B cell (primary cell): ENCODE results near the gene MAPK9. TPM values are rescaled to one million over a fixed set of nuclear protein-coding genes. Genes with fewer than 3 reads are reported as not detected.

Source experiments
- ATAC-seq: fragments of 200-7000 bp; cut with Tn5 transposase; one replicate; pipeline ENCODE4 v1.10.0; 2021; ENCODE audit warnings: low read depth, mild to moderate bottlenecking, moderate number of reproducible peaks, moderate library complexity
- CTCF ChIA-PET: fragments of 350-600 bp; sonication (Branson Sonifier 250); formaldehyde crosslinking; loops from one replicate; lab custom pipeline; 2021; ENCODE audit warnings: antibody characterized with exemption, inconsistent platforms; lab: Charles Lee
- POLR2A ChIA-PET: fragments of 350-600 bp; sonication (Branson Sonifier 250); formaldehyde crosslinking; loops from one replicate; lab custom pipeline; 2021; ENCODE audit warnings: antibody characterized with exemption; lab: Charles Lee
- DNase-seq: peaks from one replicate; pipeline ENCODE4 v3.0.0; 2013
- H2AFZ ChIP-seq: 2 replicates; pipeline ENCODE4 v1.6.1; 2012; ENCODE audit warnings: mild to moderate bottlenecking, low read depth, low read length; ENCODE audit not compliant: insufficient read depth, poor library complexity, severe bottlenecking
- H3K27ac ChIP-seq, 2 donors: 1 replicate in 1 of 2; 2 replicates in 1 of 2; pipeline ENCODE4 v1.5.1; 2012 to 2013; ENCODE audit warnings: low read length in 2 of 2, mild to moderate bottlenecking in 2 of 2, moderate library complexity in 1 of 2
- H3K27me3 ChIP-seq, 4 experiments: fragments of 200-600 bp in 1 of 4; sonication (generic) in 1 of 4; replicated peaks in 1 of 4; 1 replicate in 2 of 4; 2 replicates in 2 of 4; pipeline versions ENCODE4 v1.6.1 to v1.7.0; 2013 to 2016; ENCODE audit warnings: low read length in 3 of 4, mild to moderate bottlenecking in 2 of 4, mixed read lengths in 1 of 4, moderate library complexity in 1 of 4; ENCODE audit not compliant: insufficient read depth in 4 of 4, control insufficient read depth in 3 of 4; ENCODE audit errors: control extremely low read depth in 1 of 4
- H3K36me3 ChIP-seq, 2 experiments: replicated peaks in 1 of 2; 1 replicate in 1 of 2; 2 replicates in 1 of 2; pipeline versions ENCODE4 v1.6.1 to v1.7.1; 2013; ENCODE audit warnings: low read length in 1 of 2; ENCODE audit not compliant: insufficient read depth in 2 of 2, control insufficient read depth in 1 of 2; ENCODE audit errors: control extremely low read depth in 1 of 2, extremely low read depth in 1 of 2
- H3K4me1 ChIP-seq, 2 donors: fragments of 200-600 bp in 1 of 2; sonication (generic) in 1 of 2; 1 replicate in 1 of 2; 2 replicates in 1 of 2; pipeline versions ENCODE4 v1.5.1 to v1.6.1; 2013 to 2017; ENCODE audit warnings: low read length in 2 of 2; ENCODE audit not compliant: control insufficient read depth in 2 of 2, insufficient read depth in 2 of 2
- H3K4me2 ChIP-seq: replicated peaks from 2 replicates; pipeline ENCODE3; 2012; ENCODE audit warnings: mild to moderate bottlenecking, low read depth, low read length; ENCODE audit not compliant: poor library complexity, severe bottlenecking
- H3K4me3 ChIP-seq, 5 experiments: fragments of 200-600 bp in 1 of 5; sonication (generic) in 1 of 5; 1 replicate in 3 of 5; 2 replicates in 2 of 5; pipeline versions ENCODE4 v1.5.1 to v1.7.0; 2011 to 2016; ENCODE audit warnings: low read length in 4 of 5, mild to moderate bottlenecking in 4 of 5, low read depth in 2 of 5, control low read depth in 1 of 5, moderate library complexity in 1 of 5; ENCODE audit not compliant: insufficient read depth in 1 of 5; ENCODE audit errors: control extremely low read depth in 1 of 5, extremely low read depth in 1 of 5
- H3K79me2 ChIP-seq: fragments of 200-600 bp; sonication (generic); one replicate; pipeline ENCODE4 v1.6.0; 2016; ENCODE audit warnings: low read length; ENCODE audit not compliant: control insufficient read depth, insufficient read depth
- H3K9ac ChIP-seq: fragments of 200-600 bp; sonication (generic); 2 replicates; pipeline ENCODE4 v1.6.1; 2017; ENCODE audit warnings: mild to moderate bottlenecking, low read length, moderate library complexity
- H3K9me3 ChIP-seq, 3 donors: one replicate each; pipeline versions ENCODE4 v1.6.1 to v1.7.1; 2013; ENCODE audit warnings: low read length in 2 of 3; ENCODE audit not compliant: control insufficient read depth in 2 of 3, insufficient read depth in 1 of 3; ENCODE audit errors: control extremely low read depth in 1 of 3
- H4K20me1 ChIP-seq: 2 replicates; pipeline ENCODE4 v1.6.0; 2012; ENCODE audit warnings: mild to moderate bottlenecking, low read length; ENCODE audit not compliant: insufficient read depth, control insufficient read depth, poor library complexity, severe bottlenecking
- H3K27ac Mint-ChIP-seq: one replicate; pipeline ENCODE4 v1.8.0; 2021; ENCODE audit warnings: mixed read lengths
- H3K27me3 Mint-ChIP-seq: one replicate; pipeline ENCODE4 v1.8.0; 2021; ENCODE audit warnings: mixed read lengths
- H3K4me1 Mint-ChIP-seq: one replicate; pipeline ENCODE4 v1.8.0; 2021; ENCODE audit warnings: mixed read lengths
- H3K4me3 Mint-ChIP-seq: one replicate; pipeline ENCODE4 v1.8.0; 2021; ENCODE audit warnings: mixed read lengths
- H3K9me3 Mint-ChIP-seq: one replicate; pipeline ENCODE4 v1.8.0; 2022; ENCODE audit warnings: mixed read lengths; ENCODE audit not compliant: insufficient read depth
- EZH2 ChIP-seq: IDR thresholded peaks from 2 replicates; pipeline ENCODE4 v1.6.1; 2012; ENCODE audit warnings: borderline replicate concordance, low read depth, mild to moderate bottlenecking, moderate library complexity, low read length; ENCODE audit not compliant: insufficient read depth, poor library complexity, severe bottlenecking
- WGBS: methylation state at CpG from one replicate; pipeline ENCODE4 v1.1.5; 2013; ENCODE audit warnings: missing lambda C conversion rate; ENCODE audit not compliant: insufficient coverage; 5-methylcytosine and 5-hydroxymethylcytosine counted together
- intact Hi-C: fragments of 100-400 bp; cut with micrococcal nuclease; formaldehyde crosslinking; loops from one replicate; pipeline ENCODE4 v1.10.0; 2022
- polyA plus RNA-seq: library from polyadenylated mRNA; depleted of rRNA; stranded (reverse); fragments of >200 nt; gene quantifications from 2 replicates; pipeline ENCODE4 v1.2.3, GENCODE V29; 2012
- total RNA-seq, 2 donors: library from RNA; stranded (reverse); fragments of 120-200 nt in 1 of 2; gene quantifications; 1 replicate in 1 of 2; 2 replicates in 1 of 2; pipeline versions ENCODE4 v1.2.3 to v1.2.4, GENCODE V29; 2013 to 2022
- TF ChIP-seq, protein P1 (sequence below): fragments of 200-600 bp; IDR thresholded peaks from one replicate; pipeline ENCODE4 v1.8.0; 2022; ENCODE audit warnings: antibody characterized with exemption, mild to moderate bottlenecking

Gene MAPK9
- total and polyA plus RNA-seq, 2 donors (not counting 1 experiment from before 2014, with no cell fraction given) = 19.7 to 40.4 TPM

DNA sequence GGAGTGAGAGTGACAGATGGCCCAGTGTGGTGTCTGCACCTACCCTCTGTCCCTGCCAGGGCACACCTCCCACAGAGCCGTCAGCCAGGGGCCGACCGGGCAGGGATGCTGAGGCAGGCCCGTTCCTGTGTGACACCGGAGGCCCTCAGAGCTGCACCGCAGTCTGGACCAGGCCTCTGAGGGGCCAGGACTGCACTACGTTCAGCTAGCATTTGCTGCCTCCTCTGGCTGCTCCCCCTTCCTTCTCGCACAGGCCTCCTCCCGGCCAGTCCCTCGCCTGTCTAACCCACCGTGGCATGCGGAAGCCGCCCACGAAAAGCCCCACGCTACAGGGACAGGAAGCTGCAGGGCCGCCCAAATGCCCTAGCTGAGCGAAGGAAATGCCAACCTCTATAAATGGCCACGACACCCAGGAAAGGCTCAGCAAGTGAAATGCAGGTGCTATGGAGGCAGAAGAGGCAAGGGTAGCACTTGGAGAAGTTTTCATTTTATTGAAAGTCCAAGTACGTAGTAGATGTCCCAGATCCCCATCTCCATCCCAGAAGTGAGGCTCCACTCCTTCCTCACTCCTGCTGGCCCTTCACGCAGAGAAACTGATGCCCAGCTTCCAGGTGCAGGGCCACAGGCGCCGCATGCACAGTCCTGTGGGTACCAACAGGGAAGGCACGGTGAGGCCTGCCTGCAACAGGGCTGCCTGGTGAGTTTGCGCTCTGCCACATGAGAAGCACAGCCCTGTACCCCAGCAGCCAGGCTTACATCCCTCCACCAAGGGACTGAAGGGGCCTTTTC lies 38.7 kb downstream of the MAPK9 start:
- intact Hi-C loops = no loop called here
- H3K36me3 ChIP-seq = peaks cover 0 to 35% of the 10 kb centered on the region in 2 experiments
- peaks cover 16% of the 10 kb centered on the region for H3K9me3 Mint-ChIP-seq

DNA sequence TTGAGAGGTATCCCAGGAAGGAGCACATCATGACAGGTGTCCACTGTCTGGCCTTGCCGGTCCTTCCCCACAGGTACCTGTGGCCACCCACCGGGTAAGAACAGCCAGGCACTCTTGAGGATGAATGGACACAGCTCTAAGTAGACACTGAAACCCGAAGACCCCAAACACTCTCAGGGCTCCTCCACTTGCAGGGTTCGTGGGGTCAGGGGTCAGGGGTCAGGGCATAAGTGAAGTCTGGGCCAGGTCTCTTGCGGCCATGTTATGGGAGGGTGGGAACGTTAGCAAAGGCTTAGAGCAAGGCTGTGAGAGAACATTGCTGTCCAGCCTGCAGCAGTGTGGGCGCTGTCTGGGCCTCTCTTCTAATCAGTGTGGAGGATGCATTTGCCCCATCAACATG lies 40.0 kb downstream of the MAPK9 start:
- H3K27me3 ChIP-seq = no peaks in the 10 kb centered on the region
- peaks cover 1 to 98% (median 65%) of the 10 kb centered on the region in 3 donors for H3K9me3 ChIP-seq
- no peak overlapping the region for H3K4me3 Mint-ChIP-seq
- TF ChIP-seq, protein P1, sequence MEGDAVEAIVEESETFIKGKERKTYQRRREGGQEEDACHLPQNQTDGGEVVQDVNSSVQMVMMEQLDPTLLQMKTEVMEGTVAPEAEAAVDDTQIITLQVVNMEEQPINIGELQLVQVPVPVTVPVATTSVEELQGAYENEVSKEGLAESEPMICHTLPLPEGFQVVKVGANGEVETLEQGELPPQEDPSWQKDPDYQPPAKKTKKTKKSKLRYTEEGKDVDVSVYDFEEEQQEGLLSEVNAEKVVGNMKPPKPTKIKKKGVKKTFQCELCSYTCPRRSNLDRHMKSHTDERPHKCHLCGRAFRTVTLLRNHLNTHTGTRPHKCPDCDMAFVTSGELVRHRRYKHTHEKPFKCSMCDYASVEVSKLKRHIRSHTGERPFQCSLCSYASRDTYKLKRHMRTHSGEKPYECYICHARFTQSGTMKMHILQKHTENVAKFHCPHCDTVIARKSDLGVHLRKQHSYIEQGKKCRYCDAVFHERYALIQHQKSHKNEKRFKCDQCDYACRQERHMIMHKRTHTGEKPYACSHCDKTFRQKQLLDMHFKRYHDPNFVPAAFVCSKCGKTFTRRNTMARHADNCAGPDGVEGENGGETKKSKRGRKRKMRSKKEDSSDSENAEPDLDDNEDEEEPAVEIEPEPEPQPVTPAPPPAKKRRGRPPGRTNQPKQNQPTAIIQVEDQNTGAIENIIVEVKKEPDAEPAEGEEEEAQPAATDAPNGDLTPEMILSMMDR = no peak
- TF ChIP-seq EZH2 = no peak
- CTCF ChIA-PET = no interaction called here
- WGBS = 94% methylated on average over 5 of the region's 7 CpGs
- H3K4me1 Mint-ChIP-seq = no peaks in the 10 kb centered on the region
- H3K4me2 ChIP-seq = no peak overlapping the region
- H3K9ac ChIP-seq = no peak overlapping the region
- H3K27ac ChIP-seq = no peak overlapping the region
- H3K27ac Mint-ChIP-seq = no peak overlapping the region
- no peak for ATAC-seq
- H3K9me3 Mint-ChIP-seq = peaks cover 17% of the 10 kb centered on the region
- no peaks in the 10 kb centered on the region for H3K27me3 Mint-ChIP-seq
- H3K4me3 ChIP-seq = no peak overlapping the region
- no peaks in the 10 kb centered on the region for H3K4me1 ChIP-seq
- intact Hi-C loops = no loop called here
- POLR2A ChIA-PET = no interaction called here
- no peak for DNase-seq
- H3K36me3 ChIP-seq = peaks cover 0 to 39% of the 10 kb centered on the region in 2 experiments
- H3K79me2 ChIP-seq = no peaks in the 10 kb centered on the region
- no peak overlapping the region for H2AFZ ChIP-seq
- no peaks in the 10 kb centered on the region for H4K20me1 ChIP-seq

More for the DNA sequence above, 38.7 kb downstream of the MAPK9 start:
- CTCF ChIA-PET = no interaction called here
- WGBS = 97% methylated on average over 24 of the region's 24 CpGs
- Histone ChIP-seq H3K27ac (no peak overlapping the region), H2AFZ (no peak overlapping the region), H3K27me3 (no peaks in the 10 kb centered on the region), H3K9ac (no peak overlapping the region), H3K79me2 (no peaks in the 10 kb centered on the region), H3K4me2 (no peak overlapping the region), H3K9me3 (peaks cover 5 to 93% (median 78%) of the 10 kb centered on the region in 3 donors), H4K20me1 (no peaks in the 10 kb centered on the region), H3K4me1 (no peaks in the 10 kb centered on the region), H3K4me3 (no peak overlapping the region)
- ATAC-seq = no peak
- DNase-seq = no peak
- Mint-ChIP-seq H3K27me3 (no peaks in the 10 kb centered on the region), H3K4me3 (no peak overlapping the region), H3K4me1 (no peaks in the 10 kb centered on the region), H3K27ac (no peak overlapping the region)
- no peak for TF ChIP-seq EZH2
- TF ChIP-seq, protein P1 = no peak
- POLR2A ChIA-PET = no interaction called here
